Measurements from ENCODE around the gene FAM114A2. TPM values are rescaled to one million over a fixed set of nuclear protein-coding genes. Genes with fewer than 3 reads are reported as not detected.

FAM114A2 gene
- total RNA-seq, 2 donors from 2014 or later: 8.9 to 31.1 TPM

GRCh38 chr5:154044581-154044980 is 5.9 kb upstream of the FAM114A2 start:
- Histone ChIP-seq H3K4me3 (no peak overlapping the region), H3K27me3 (no peaks in the 10 kb centered on the region), H3K4me1 (peaks cover 4% of the 10 kb centered on the region), H3K27ac (no peak overlapping the region), H3K36me3 (replicated peaks in 1 of 2; ENCODE audit: insufficient read depth in 1 of 2, low read depth in 2 of 2) (no peaks in the 10 kb centered on the region), H3K9me3 (no peaks in the 10 kb centered on the region)
- ATAC-seq (no peak), DNase-seq (no peak)
- TF ChIP-seq POLR2A (IDR thresholded peaks at IDR 0.05): no peak
- TF ChIP-seq CTCF (IDR thresholded peaks at IDR 0.05): no peak
- WGBS, 2 donors: 90 to 93% methylated on average over 2 of the region's 2 CpGs
- intact Hi-C loops (cut with DNase I): no loop called here

GRCh38 chr5:154044099-154044498 is 5.4 kb upstream of the FAM114A2 start:
- H3K36me3 ChIP-seq (replicated peaks in 1 of 2; ENCODE audit: insufficient read depth in 1 of 2, low read depth in 2 of 2): no peaks in the 10 kb centered on the region
- no peak overlapping the region for H3K4me3 ChIP-seq
- intact Hi-C loops (cut with DNase I): no loop called here
- TF ChIP-seq POLR2A (IDR thresholded peaks at IDR 0.05): no peak
- TF ChIP-seq CTCF (IDR thresholded peaks at IDR 0.05): no peak
- no peaks in the 10 kb centered on the region for H3K9me3 ChIP-seq
- WGBS, 2 donors: 71 to 81% methylated on average over 3 of the region's 3 CpGs
- H3K4me1 ChIP-seq: peaks cover 6% of the 10 kb centered on the region
- no peak overlapping the region for H3K27ac ChIP-seq
- no peak for DNase-seq
- no peaks in the 10 kb centered on the region for H3K27me3 ChIP-seq
- ATAC-seq: no peak

- Histone ChIP-seq H3K27ac (no peak overlapping the region), H3K27me3 (no peaks in the 10 kb centered on the region), H3K4me3 (no peak overlapping the region), H3K36me3 (replicated peaks in 1 of 2; ENCODE audit: insufficient read depth in 1 of 2, low read depth in 2 of 2) (no peaks in the 10 kb centered on the region), H3K4me1 (peaks cover 7% of the 10 kb centered on the region), H3K9me3 (no peaks in the 10 kb centered on the region)
- intact Hi-C loops (cut with DNase I): no loop called here
- no peak for TF ChIP-seq POLR2A (IDR thresholded peaks at IDR 0.05)
- no peak for TF ChIP-seq CTCF (IDR thresholded peaks at IDR 0.05)
- DNase-seq: no peak
- WGBS, 2 donors: 25 to 47% methylated on average over 2 of the region's 2 CpGs
- no peak for ATAC-seq
Measured at GRCh38 chr5:154042766-154043165, 4.1 kb upstream of the FAM114A2 start.

GRCh38 chr5:154039458-154039829 is 734 bp upstream of the FAM114A2 start:
- Histone ChIP-seq H3K4me3 (peak overlapping the region; percentile 92 to 97), H3K36me3 (replicated peaks in 1 of 2; ENCODE audit: insufficient read depth in 1 of 2, low read depth in 2 of 2) (no peaks in the 10 kb centered on the region), H3K4me1 (peaks cover 16% of the 10 kb centered on the region), H3K27ac (peak overlapping the region in 2 of 4 donors; percentile 75 to 86), H3K9me3 (no peaks in the 10 kb centered on the region), H3K27me3 (no peaks in the 10 kb centered on the region)
- intact Hi-C loops (cut with DNase I): no loop called here
- no peak for TF ChIP-seq CTCF (IDR thresholded peaks at IDR 0.05)
- no peak for TF ChIP-seq POLR2A (IDR thresholded peaks at IDR 0.05)
- ATAC-seq (no peak), DNase-seq (no peak)
- 7 to 11% methylated on average over 1 of the region's 1 CpG for WGBS, 2 donors

GRCh38 chr5:154038261-154038706 is 426 bp downstream of the FAM114A2 start:
- DNase-seq (peak; percentile 16 to 46 (median 29)), ATAC-seq (peak; percentile 57)
- Histone ChIP-seq H3K27me3 (no peaks in the 10 kb centered on the region), H3K4me1 (peaks cover 16% of the 10 kb centered on the region), H3K27ac (peak overlapping the region; percentile 70 to 91 (median 80)), H3K4me3 (peak overlapping the region; percentile 92 to 97), H3K9me3 (no peaks in the 10 kb centered on the region), H3K36me3 (replicated peaks in 1 of 2; ENCODE audit: insufficient read depth in 1 of 2, low read depth in 2 of 2) (no peaks in the 10 kb centered on the region)
- intact Hi-C loops (cut with DNase I): no loop called here
- WGBS, 2 donors: 0 to 1% methylated on average over 21 to 22 of the region's 22 CpGs
- TF ChIP-seq CTCF (IDR thresholded peaks at IDR 0.05) (no peak), POLR2A (IDR thresholded peaks at IDR 0.05) (no peak)

Measured in body of pancreas (tissue), 4 donors.